K562 (cell line): ENCODE data around the gene ABLIM2. TPM values are rescaled to one million over a fixed set of nuclear protein-coding genes. Genes with fewer than 3 reads are reported as not detected.

Experiments used
- ATAC-seq: fragments of 200-7000 bp; cut with Tn5 transposase; 3 replicates; pipeline ENCODE4 v1.9.1; 2020; ENCODE audit warnings: moderate library complexity
- BruUV-seq: library from RNA; stranded (reverse); fragments of 400-500 nt; replicated peaks from 2 replicates; lab custom pipeline; 2021; lab: Mats Ljungman, UMichigan
- CTCF ChIA-PET: fragments of 300-600 bp; formaldehyde crosslinking; extraction: SDS; loops from one replicate; lab custom pipeline; 2021; ENCODE audit warnings: low intra/inter-chr PET ratio; lab: Yijun Ruan, JAX
- POLR2A ChIA-PET: fragments of 300-600, 350-650 bp; sonication (Branson Sonifier 250); formaldehyde crosslinking; extraction: SDS; loops from one replicate; lab custom pipeline; 2021; ENCODE audit warnings: antibody characterized with exemption, inconsistent platforms; lab: Yijun Ruan, JAX
- DNase-seq, 4 experiments: peaks; one replicate each; pipeline versions ENCODE4 v3.0.0 to v3.0.0-alpha.2; 2011 to 2018; ENCODE audit warnings: low spot score in 3 of 4, mixed read lengths in 3 of 4; ENCODE audit errors: extremely low read depth in 1 of 4
- FAIRE-seq: peaks from 2 replicates; lab custom pipeline; 2011; peaks lifted over from hg19 to GRCh38; lab: Jason Lieb, UNC
- H2AFZ ChIP-seq: 2 replicates; pipeline ENCODE4 v1.6.0; 2011; ENCODE audit warnings: low read depth, low read length, control low read depth, inconsistent platforms
- H3K27ac ChIP-seq: fragments of 200-600 bp; 3 replicates; pipeline ENCODE4 v1.8.0; 2011; ENCODE audit warnings: low read depth, mild to moderate bottlenecking, control low read depth, inconsistent platforms, low read length, moderate library complexity, mixed read lengths; ENCODE audit errors: extremely low read depth
- H3K27me3 ChIP-seq, 2 experiments: fragments of 300-600 bp in 1 of 2; 2 replicates in 1 of 2; 3 replicates in 1 of 2; pipeline versions ENCODE4 v1.6.0 to v1.8.0; 2011; ENCODE audit warnings: inconsistent platforms in 2 of 2, low read length in 2 of 2, mild to moderate bottlenecking in 1 of 2, mixed read lengths in 1 of 2, moderate library complexity in 1 of 2; ENCODE audit not compliant: control insufficient read depth in 2 of 2, insufficient read depth in 2 of 2
- H3K36me3 ChIP-seq: fragments of 300-600 bp; 3 replicates; pipeline ENCODE4 v1.8.0; 2011; ENCODE audit warnings: mild to moderate bottlenecking, low read length, inconsistent platforms; ENCODE audit not compliant: control insufficient read depth, insufficient read depth
- H3K4me1 ChIP-seq, 2 experiments: fragments of 200-600 bp in 1 of 2; replicated peaks in 1 of 2; 2 replicates in 1 of 2; 3 replicates in 1 of 2; pipeline versions ENCODE4 v1.5.1 to v1.8.0; 2011; ENCODE audit warnings: inconsistent platforms in 2 of 2, low read length in 2 of 2, mild to moderate bottlenecking in 1 of 2, mixed read lengths in 1 of 2, moderate library complexity in 1 of 2; ENCODE audit not compliant: control insufficient read depth in 2 of 2, insufficient read depth in 2 of 2
- H3K4me2 ChIP-seq: 2 replicates; pipeline ENCODE4 v1.6.1; 2011; ENCODE audit warnings: low read length, control low read depth, inconsistent platforms, mixed read lengths; ENCODE audit not compliant: insufficient read depth
- H3K4me3 ChIP-seq: fragments of 200-600 bp; sonication (generic), shearing (Covaris generic); 2 replicates; pipeline ENCODE4 v1.5.1; 2016; ENCODE audit warnings: control low read depth, inconsistent platforms
- H3K79me2 ChIP-seq: fragments of 200-600 bp; 3 replicates; pipeline ENCODE4 v1.8.0; 2011; ENCODE audit warnings: low read length, inconsistent platforms; ENCODE audit not compliant: control insufficient read depth, insufficient read depth
- H3K9ac ChIP-seq, 2 experiments: 2 replicates each; pipeline versions ENCODE4 v1.6.0 to v1.6.1; 2011; ENCODE audit warnings: low read depth in 2 of 2, low read length in 2 of 2, control low read depth in 1 of 2, inconsistent platforms in 1 of 2, mild to moderate bottlenecking in 1 of 2, mixed read lengths in 1 of 2; ENCODE audit not compliant: insufficient read depth in 1 of 2
- H3K9me1 ChIP-seq: one replicate; pipeline ENCODE4 v1.6.0; 2011; ENCODE audit warnings: inconsistent platforms, mild to moderate bottlenecking, low read length, moderate library complexity; ENCODE audit not compliant: control insufficient read depth, insufficient read depth
- H3K9me3 ChIP-seq: replicated peaks from 2 replicates; pipeline ENCODE4 v1.5.1; 2011; ENCODE audit warnings: low read depth, low read length, inconsistent platforms; ENCODE audit not compliant: control insufficient read depth, insufficient read depth
- H4K20me1 ChIP-seq: replicated peaks from 2 replicates; pipeline ENCODE4 v1.6.1; 2011; ENCODE audit warnings: low read length, inconsistent platforms, mixed read lengths; ENCODE audit not compliant: control insufficient read depth, insufficient read depth
- ARNT ChIP-seq, 2 experiments: fragments of 450-650 bp; IDR thresholded peaks; 2 replicates each; pipeline ENCODE4 v1.6.1; 2016; ENCODE audit warnings: mild to moderate bottlenecking in 1 of 2
- COPS2 ChIP-seq: fragments of 450-650 bp; conservative IDR thresholded peaks from 2 replicates; pipeline ENCODE4 v1.6.1; 2016; ENCODE audit warnings: mild to moderate bottlenecking, moderate library complexity
- HDAC3 ChIP-seq: fragments of 450-650 bp; IDR thresholded peaks from 2 replicates; pipeline ENCODE4 v1.6.1; 2018; ENCODE audit warnings: borderline replicate concordance, mild to moderate bottlenecking, moderate library complexity; ENCODE audit not compliant: partially characterized antibody
- NR2C2 ChIP-seq, 2 experiments: fragments of 200-800 bp in 1 of 2; sonication (Bioruptor generic) in 1 of 2; sonication (generic) in 1 of 2; formaldehyde crosslinking in 1 of 2; IDR thresholded peaks; 2 replicates each; pipeline versions ENCODE4 v1.6.1 to v1.8.0; 2016 to 2022; ENCODE audit warnings: mild to moderate bottlenecking in 1 of 2, missing compliant biosample characterization in 1 of 2, missing genetic modification characterization in 1 of 2, missing genetic modification reagents in 1 of 2
- PCBP2 ChIP-seq: fragments of 200-400 bp; formaldehyde crosslinking; IDR thresholded peaks from 2 replicates; pipeline ENCODE4 v1.6.1; 2018; ENCODE audit warnings: low read length, low read depth, mild to moderate bottlenecking, moderate library complexity; ENCODE audit not compliant: poor library complexity, severe bottlenecking
- RB1 ChIP-seq: fragments of 450-650 bp; IDR thresholded peaks from 2 replicates; pipeline ENCODE4 v1.6.1; 2017; ENCODE audit warnings: low read depth, mild to moderate bottlenecking
- RBM22 ChIP-seq: fragments of 200-400 bp; formaldehyde crosslinking; IDR thresholded peaks from 2 replicates; pipeline ENCODE4 v1.6.1; 2018; ENCODE audit warnings: low read length, low read depth; ENCODE audit not compliant: poor library complexity, severe bottlenecking
- SIN3B ChIP-seq: fragments of 450-650 bp; IDR thresholded peaks from 2 replicates; pipeline ENCODE4 v1.6.1; 2017; ENCODE audit warnings: low read depth, mild to moderate bottlenecking, moderate library complexity
- SNIP1 ChIP-seq: fragments of 450-650 bp; IDR thresholded peaks from 2 replicates; pipeline ENCODE4 v1.7.1; 2017; ENCODE audit warnings: low read depth, mild to moderate bottlenecking
- ZNF212 ChIP-seq: fragments of 450-650 bp; formaldehyde crosslinking; IDR thresholded peaks from 2 replicates; pipeline ENCODE4 v1.4.0; 2020; ENCODE audit warnings: mild to moderate bottlenecking
- ZNF316 ChIP-seq: fragments of 450-650 bp; IDR thresholded peaks from 2 replicates; pipeline ENCODE4 v1.6.1; 2016
- ZNF77 ChIP-seq: fragments of 250-450 bp; sonication (Bioruptor Pico); IDR thresholded peaks from 2 replicates; pipeline ENCODE4 v1.5.0; 2020
- WGBS: fragments of 100-300 bp; shearing (Covaris generic); methylation state at CpG from one replicate; pipeline ENCODE4 v1.1.6; 2016; ENCODE audit warnings: low coverage, mixed read lengths; ENCODE audit not compliant: insufficient coverage; ENCODE audit errors: missing lambda C conversion rate; 5-methylcytosine and 5-hydroxymethylcytosine counted together
- in situ Hi-C: fragments of 300-500 bp; cut with MboI; formaldehyde crosslinking; loops from 4 replicates; pipeline ENCODE4 v1.15.0; 2018; ENCODE audit warnings: inconsistent platforms, mixed read lengths
- intact Hi-C: fragments of 100-400 bp; cut with micrococcal nuclease; formaldehyde crosslinking; loops from 2 replicates; pipeline ENCODE4 v1.14.2; 2022
- polyA plus RNA-seq, 8 experiments: library from polyadenylated mRNA; depleted of rRNA in 4 of 8; stranded (reverse) in 5 of 8; unstranded in 3 of 8; fragments of >200 nt; fragmentation: Nextera tagmentation in 2 of 8; fragmentation: Illumina TruSeq in 1 of 8; extraction: Ambion mirVana in 2 of 8; extraction: Trizol in 1 of 8; gene quantifications; 2 replicates each; pipeline versions ENCODE4 v1.2.1 to v1.2.3, GENCODE V29; 2011 to 2014; ENCODE audit warnings: inconsistent platforms in 1 of 8, missing spikeins in 1 of 8
- total RNA-seq, 7 experiments: library from RNA; depleted of rRNA in 6 of 7; stranded (reverse); fragments of >200 nt in 6 of 7; fragmentation: Illumina TruSeq in 2 of 7; extraction: Trizol in 2 of 7; gene quantifications; 2 replicates each; pipeline versions ENCODE4 v1.2.1 to v1.2.3, GENCODE V29; 2011 to 2021; ENCODE audit warnings: low replicate concordance in 1 of 7
- TF ChIP-seq, protein P1 (sequence below): fragments of 450-650 bp; formaldehyde crosslinking; IDR thresholded peaks from 2 replicates; pipeline ENCODE4 v1.4.0; 2022; ENCODE audit warnings: missing genetic modification characterization
- TF ChIP-seq, protein P2 (sequence below): fragments of 450-650 bp; formaldehyde crosslinking; IDR thresholded peaks from 2 replicates; pipeline ENCODE4 v1.4.0; 2020; ENCODE audit warnings: mild to moderate bottlenecking
- TF ChIP-seq, protein P3 (sequence below), 2 experiments: IDR thresholded peaks; 2 replicates each; pipeline ENCODE4 v1.6.1; 2012; ENCODE audit warnings: improper control_type of control experiment in 2 of 2, low read depth in 2 of 2, low read length in 2 of 2, borderline replicate concordance in 1 of 2
- TF ChIP-seq, protein P4 (sequence below): sonication (generic); formaldehyde crosslinking; IDR thresholded peaks from 2 replicates; pipeline ENCODE4 v1.9.0; 2022; ENCODE audit warnings: mild to moderate bottlenecking, missing genetic modification reagents
- TF ChIP-seq, protein P5 (sequence below): fragments of 450-650 bp; IDR thresholded peaks from one replicate; pipeline ENCODE4 v1.6.1; 2018; ENCODE audit warnings: mild to moderate bottlenecking, moderate library complexity; ENCODE audit not compliant: partially characterized antibody

Gene ABLIM2
- total and polyA plus RNA-seq, 9 of the 15 experiments (the other 6 are each of a cell fraction or from before 2014, with no cell fraction given): not detected

DNA sequence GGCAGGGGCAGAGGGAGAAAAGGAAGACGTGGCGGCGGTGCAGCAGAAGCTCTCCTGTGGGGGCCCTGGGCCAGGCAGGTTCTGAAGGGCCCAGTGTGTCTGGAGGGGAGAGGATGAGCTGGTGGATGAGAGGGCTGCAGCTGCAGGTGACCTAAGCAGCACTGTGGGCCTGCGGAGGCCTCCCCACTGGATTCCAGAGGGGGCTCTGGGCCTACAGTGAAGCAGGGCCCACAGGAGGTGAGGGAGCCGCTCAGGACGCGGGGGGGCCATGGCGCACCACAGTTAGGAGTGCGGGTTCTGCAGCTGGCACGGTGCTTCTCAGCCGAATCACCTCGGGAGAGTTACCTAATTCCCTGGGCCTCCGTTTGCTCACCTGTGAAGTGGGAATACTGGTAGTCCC lies 10.5 kb downstream of the ABLIM2 start:
- Histone ChIP-seq H4K20me1 (peaks cover 27% of the 10 kb centered on the region; the same call in 1 of the 2 replicates), H3K4me3 (no peak overlapping the region), H3K27me3 (peaks cover 24 to 80% of the 10 kb centered on the region in 2 experiments; a peak in 4 of 5 replicates), H3K9ac (no peak overlapping the region), H2AFZ (no peak overlapping the region), H3K36me3 (no peaks in the 10 kb centered on the region), H3K9me3 (no peaks in the 10 kb centered on the region), H3K79me2 (no peaks in the 10 kb centered on the region), H3K4me2 (no peak overlapping the region), H3K9me1 (no peaks in the 10 kb centered on the region), H3K27ac (no peak overlapping the region), H3K4me1 (peaks cover 0 to 5% of the 10 kb centered on the region in 2 experiments; a peak in 1 of 5 replicates)
- in situ Hi-C loops: no loop called here
- intact Hi-C loops: no loop called here
- FAIRE-seq (no peak), ATAC-seq (no peak), DNase-seq (no peak)
- CTCF ChIA-PET: no interaction called here
- POLR2A ChIA-PET: interaction anchor here (1.8 kb wide), 1 partner anchor 8 kb away, joined by 4 read pairs; no protein-coding TSS in a partner anchor
- WGBS: 5% methylated on average over 12 of the region's 13 CpGs
- no TSS peak for BruUV-seq
- no peak for TF ChIP-seq SIN3B
- TF ChIP-seq, protein P1, sequence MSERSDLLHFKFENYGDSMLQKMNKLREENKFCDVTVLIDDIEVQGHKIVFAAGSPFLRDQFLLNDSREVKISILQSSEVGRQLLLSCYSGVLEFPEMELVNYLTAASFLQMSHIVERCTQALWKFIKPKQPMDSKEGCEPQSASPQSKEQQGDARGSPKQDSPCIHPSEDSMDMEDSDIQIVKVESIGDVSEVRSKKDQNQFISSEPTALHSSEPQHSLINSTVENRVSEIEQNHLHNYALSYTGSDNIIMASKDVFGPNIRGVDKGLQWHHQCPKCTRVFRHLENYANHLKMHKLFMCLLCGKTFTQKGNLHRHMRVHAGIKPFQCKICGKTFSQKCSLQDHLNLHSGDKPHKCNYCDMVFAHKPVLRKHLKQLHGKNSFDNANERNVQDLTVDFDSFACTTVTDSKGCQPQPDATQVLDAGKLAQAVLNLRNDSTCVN (CRISPR knock-in tag): no peak
- no peak for TF ChIP-seq NR2C2 (CRISPR knock-in tag; IDR thresholded peaks at IDR 0.05)
- TF ChIP-seq NR2C2 (tag; IDR thresholded peaks at IDR 0.05): no peak
- TF ChIP-seq ZNF212 (CRISPR knock-in tag): no peak
- TF ChIP-seq, protein P2, sequence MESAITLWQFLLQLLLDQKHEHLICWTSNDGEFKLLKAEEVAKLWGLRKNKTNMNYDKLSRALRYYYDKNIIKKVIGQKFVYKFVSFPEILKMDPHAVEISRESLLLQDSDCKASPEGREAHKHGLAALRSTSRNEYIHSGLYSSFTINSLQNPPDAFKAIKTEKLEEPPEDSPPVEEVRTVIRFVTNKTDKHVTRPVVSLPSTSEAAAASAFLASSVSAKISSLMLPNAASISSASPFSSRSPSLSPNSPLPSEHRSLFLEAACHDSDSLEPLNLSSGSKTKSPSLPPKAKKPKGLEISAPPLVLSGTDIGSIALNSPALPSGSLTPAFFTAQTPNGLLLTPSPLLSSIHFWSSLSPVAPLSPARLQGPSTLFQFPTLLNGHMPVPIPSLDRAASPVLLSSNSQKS (CRISPR knock-in tag): no peak
- TF ChIP-seq HDAC3: no peak
- TF ChIP-seq, protein P3, sequence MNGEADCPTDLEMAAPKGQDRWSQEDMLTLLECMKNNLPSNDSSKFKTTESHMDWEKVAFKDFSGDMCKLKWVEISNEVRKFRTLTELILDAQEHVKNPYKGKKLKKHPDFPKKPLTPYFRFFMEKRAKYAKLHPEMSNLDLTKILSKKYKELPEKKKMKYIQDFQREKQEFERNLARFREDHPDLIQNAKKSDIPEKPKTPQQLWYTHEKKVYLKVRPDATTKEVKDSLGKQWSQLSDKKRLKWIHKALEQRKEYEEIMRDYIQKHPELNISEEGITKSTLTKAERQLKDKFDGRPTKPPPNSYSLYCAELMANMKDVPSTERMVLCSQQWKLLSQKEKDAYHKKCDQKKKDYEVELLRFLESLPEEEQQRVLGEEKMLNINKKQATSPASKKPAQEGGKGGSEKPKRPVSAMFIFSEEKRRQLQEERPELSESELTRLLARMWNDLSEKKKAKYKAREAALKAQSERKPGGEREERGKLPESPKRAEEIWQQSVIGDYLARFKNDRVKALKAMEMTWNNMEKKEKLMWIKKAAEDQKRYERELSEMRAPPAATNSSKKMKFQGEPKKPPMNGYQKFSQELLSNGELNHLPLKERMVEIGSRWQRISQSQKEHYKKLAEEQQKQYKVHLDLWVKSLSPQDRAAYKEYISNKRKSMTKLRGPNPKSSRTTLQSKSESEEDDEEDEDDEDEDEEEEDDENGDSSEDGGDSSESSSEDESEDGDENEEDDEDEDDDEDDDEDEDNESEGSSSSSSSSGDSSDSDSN (IDR thresholded peaks at IDR 0.05; ENCODE audit: borderline replicate concordance in 1 of 2, low read depth in 2 of 2, low read length in 2 of 2): no peak
- TF ChIP-seq ARNT (IDR thresholded peaks at IDR 0.05): no peak
- no peak for TF ChIP-seq RB1
- TF ChIP-seq RBM22: no peak
- no peak for TF ChIP-seq SNIP1
- no peak for TF ChIP-seq ZNF316
- TF ChIP-seq ZNF77 (CRISPR knock-in tag): no peak
- TF ChIP-seq, protein P4, sequence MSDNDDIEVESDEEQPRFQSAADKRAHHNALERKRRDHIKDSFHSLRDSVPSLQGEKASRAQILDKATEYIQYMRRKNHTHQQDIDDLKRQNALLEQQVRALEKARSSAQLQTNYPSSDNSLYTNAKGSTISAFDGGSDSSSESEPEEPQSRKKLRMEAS (CRISPR knock-in tag): no peak
- TF ChIP-seq COPS2: no peak
- TF ChIP-seq, protein P5, sequence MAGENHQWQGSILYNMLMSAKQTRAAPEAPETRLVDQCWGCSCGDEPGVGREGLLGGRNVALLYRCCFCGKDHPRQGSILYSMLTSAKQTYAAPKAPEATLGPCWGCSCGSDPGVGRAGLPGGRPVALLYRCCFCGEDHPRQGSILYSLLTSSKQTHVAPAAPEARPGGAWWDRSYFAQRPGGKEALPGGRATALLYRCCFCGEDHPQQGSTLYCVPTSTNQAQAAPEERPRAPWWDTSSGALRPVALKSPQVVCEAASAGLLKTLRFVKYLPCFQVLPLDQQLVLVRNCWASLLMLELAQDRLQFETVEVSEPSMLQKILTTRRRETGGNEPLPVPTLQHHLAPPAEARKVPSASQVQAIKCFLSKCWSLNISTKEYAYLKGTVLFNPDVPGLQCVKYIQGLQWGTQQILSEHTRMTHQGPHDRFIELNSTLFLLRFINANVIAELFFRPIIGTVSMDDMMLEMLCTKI: no peak
- no peak for TF ChIP-seq PCBP2
